ENCODE data around the gene TMEM184B.

GRCh38 chr22:38177926-38178604 is 94.7 kb downstream of the TMEM184B start:
- TF ChIP-seq EP300 (IDR thresholded peaks at IDR 0.05) (no peak), POLR2AphosphoS5 (IDR thresholded peaks at IDR 0.05) (peak; percentile 57 to 85)
